GM18517 (cell line): ENCODE data around the gene F10.
"Not testable (repeated sequence)": the region's sequence is repeated elsewhere in the genome, so short reads cannot be mapped to it uniquely, and the experiment has no call there.

Source experiments
- ATAC-seq: cut with Tn5 transposase; IDR thresholded peaks from one replicate; pipeline ENCODE4 v1.9.1; 2021; ENCODE audit warnings: mild to moderate bottlenecking, moderate library complexity; ENCODE audit not compliant: unreplicated experiment

Gene F10

DNA sequence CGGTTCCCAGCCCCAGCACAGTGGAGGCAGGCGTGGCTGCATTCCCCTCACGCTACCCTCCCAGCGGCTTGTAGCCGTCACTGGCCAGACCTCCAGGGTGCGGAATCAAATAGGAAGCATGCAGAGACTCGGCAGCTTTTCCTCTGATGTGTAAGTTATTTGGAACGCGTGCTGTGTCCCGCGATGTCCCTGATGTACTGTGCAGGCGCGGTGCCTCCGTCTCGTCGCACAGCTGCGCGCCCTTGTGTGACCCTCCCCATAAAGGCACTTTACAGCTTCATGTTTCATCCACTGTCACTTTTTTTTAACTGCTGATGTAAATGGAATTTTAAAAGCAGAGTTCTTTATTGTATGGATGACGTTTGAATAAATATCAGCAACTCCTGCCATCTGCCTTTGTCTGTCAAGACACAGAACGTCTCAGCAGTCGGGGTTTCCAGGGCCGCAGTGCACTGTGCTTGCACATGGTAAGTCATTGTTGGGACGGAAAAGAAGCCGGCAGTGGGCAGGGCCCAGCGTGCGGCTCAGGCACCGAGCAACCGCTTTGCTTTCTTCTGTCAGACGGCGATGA, 24.4 kb upstream of the F10 start:
- ATAC-seq = no peak

- ATAC-seq = no peak
Measured at GRCh38 chr13:113099142-113099541, 23.5 kb upstream of the F10 start.

DNA sequence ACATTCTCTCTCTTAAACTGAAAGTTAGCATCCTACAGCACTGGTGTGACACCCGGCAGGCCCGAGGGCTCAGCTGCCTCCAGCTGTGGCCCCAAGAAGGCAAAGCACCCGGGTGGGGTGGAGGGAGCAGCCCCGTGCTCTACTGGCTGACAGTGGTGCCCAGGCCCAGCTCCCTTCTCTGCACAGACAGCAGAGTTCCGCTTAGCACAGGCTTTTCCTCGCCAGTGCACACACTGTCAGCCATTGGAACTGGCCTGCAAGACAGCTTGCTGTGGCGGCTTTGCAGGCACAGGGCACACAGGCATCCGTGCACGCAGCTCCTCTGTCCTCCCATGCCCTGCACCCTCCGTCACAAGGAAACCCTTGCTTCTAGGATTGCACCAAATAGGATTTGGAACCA, 20.3 kb upstream of the F10 start:
- not testable (repeated sequence) for ATAC-seq

GRCh38 chr13:113102727-113103126, 19.9 kb upstream of the F10 start:
- no peak for ATAC-seq

- ATAC-seq = no peak
Measured at GRCh38 chr13:113103646-113104045, 19.0 kb upstream of the F10 start.

GRCh38 chr13:113105032-113105920, 17.3 kb upstream of the F10 start, which contains the start of gene F7:
Gene F7, plus strand, starts transcription at chr13:113105791. Its CDS starts 51 bp downstream, at chr13:113105842.
- no peak for ATAC-seq

DNA sequence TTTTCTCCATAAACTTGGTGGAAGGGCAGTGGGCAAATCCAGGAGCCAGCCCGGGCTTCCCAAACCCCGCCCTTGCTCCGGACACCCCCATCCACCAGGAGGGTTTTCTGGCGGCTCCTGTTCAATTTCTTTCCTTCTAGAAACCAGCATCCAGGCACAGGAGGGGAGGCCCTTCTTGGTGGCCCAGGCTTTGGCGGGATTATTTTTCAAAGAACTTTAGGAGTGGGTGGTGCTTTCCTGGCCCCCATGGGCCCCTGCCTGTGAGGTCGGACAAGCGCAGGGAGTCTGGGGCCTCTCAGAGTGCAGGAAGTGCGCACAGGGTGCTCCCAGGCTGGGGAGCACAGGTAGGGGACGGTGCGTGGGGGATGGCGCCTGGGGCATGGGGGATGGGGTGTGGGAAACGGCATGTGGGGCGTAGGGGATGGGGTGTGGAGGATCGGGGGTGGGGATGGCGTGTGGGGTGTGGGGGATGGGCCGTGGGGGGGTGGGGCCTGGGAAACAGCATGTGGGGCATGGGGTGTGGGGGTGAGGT, 16.6 kb upstream of the F10 start:
- no peak for ATAC-seq

DNA sequence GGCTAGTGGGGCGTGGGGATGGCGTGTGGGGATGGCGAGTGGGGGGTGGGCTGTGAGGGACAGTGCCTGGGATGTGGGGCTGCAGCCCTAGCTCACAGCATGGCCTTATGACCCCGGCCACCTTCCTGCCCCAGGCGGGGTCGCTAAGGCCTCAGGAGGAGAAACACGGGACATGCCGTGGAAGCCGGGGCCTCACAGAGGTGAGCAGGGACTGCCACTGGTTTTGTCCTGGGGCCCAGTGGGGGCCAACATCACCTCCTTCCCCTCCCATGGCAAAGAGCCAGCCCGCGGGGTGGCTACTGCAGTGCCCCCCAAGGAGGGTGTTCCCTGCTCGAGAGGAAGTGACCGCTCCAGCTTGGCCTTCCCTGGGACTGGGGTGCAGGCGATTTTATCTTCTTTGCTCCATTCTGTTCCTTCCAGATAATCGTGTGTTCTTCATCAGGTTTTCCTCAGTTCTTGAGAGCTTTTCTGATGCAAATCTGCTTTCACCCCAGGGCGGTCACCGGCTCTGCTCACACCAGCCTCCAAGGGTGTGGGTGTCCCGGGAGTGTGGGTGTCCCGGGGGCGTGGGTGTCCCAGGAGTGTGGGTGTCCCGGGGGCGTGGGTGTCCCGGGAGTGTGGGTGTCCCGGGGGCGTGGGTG, 15.8 kb upstream of the F10 start:
- ATAC-seq = no peak

DNA sequence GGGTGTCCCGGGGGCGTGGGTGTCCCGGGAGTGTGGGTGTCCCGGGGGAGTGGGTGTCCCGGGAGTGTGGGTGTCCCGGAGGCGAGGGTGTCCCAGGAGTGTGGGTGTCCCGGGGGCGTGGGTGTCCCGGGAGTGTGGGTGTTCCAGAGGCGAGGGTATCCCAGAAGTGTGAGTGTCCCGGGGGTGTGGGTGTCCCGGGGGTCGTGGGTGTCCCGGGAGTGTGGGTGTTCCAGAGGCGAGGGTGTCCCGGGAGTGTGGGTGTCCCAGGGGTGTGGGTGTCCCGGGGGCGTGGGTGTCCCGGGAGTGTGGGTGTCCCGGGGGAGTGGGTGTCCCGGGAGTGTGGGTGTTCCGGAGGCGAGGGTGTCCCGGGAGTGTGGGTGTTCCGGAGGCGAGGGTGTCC, 14.1 kb upstream of the F10 start:
- not testable (repeated sequence) for ATAC-seq

- no peak for ATAC-seq
Measured at GRCh38 chr13:113109151-113110047, 13.2 kb upstream of the F10 start.

- ATAC-seq = no peak
Measured at GRCh38 chr13:113110048-113110851, 12.3 kb upstream of the F10 start.

- ATAC-seq = no peak
Measured at GRCh38 chr13:113110852-113111315, 11.7 kb upstream of the F10 start.

GRCh38 chr13:113111821-113112220, 10.8 kb upstream of the F10 start:
- ATAC-seq = not testable (repeated sequence)

- not testable (repeated sequence) for ATAC-seq
Measured at GRCh38 chr13:113112475-113112874, 10.1 kb upstream of the F10 start.

DNA sequence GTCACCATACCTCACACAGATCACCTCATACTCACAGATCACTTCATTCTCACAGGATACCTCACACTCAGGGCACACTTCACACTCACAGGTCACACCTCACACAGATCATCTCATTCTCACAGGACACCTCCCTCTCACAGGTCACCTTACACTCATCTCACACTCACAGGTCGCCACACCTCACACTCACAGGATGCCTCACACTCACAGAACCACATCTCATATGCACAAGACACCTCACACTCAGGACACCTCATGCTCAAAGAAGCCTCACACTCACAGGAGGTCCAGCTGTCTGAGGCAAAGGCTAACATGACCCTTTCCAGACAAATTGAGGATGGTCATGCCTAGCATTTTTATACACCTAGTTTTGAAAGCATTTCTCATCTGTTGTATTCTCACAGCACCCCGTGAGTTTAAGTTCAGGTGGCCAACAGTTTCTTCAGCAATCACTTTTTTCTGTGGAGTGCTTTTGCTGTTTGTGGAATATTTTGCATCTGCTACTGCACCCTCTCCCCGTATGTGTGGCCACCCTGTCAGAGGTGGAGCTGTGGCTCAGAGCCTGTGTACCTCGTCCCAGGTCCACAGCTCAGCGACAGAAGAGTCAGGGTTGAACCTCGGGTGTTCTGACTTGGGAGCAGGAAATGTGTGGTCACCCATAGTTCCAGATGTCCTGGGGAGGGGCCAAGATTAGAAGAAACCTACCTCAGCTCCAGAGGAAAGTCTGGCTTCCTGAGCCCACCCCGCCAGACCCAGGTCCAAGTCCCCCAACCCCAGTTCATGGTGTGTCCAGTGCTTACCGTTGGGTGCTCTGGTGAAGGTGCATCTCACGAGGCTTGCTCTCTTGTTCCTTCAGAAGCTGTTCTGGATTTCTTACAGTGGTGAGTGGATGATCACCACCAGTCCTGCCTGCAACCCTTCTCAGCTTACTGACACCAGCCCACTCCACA, 9.4 kb upstream of the F10 start:
- ATAC-seq = no peak

DNA sequence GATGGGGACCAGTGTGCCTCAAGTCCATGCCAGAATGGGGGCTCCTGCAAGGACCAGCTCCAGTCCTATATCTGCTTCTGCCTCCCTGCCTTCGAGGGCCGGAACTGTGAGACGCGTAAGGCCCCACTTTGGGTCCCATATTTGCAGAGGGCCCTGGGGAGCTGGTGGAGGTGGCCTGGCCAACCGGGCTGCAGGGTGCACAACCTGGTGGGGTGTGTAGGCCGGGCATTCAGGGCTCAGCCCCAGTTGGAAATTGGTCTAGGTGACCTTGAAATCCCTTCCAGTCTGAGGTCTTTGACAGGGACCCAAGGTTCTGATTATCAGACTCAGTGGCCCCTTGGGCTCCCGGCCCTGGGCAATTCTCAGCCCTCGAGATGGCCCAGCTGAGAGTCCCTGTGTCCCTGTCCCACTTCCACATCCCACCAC, 8.7 kb upstream of the F10 start:
- ATAC-seq = no peak

DNA sequence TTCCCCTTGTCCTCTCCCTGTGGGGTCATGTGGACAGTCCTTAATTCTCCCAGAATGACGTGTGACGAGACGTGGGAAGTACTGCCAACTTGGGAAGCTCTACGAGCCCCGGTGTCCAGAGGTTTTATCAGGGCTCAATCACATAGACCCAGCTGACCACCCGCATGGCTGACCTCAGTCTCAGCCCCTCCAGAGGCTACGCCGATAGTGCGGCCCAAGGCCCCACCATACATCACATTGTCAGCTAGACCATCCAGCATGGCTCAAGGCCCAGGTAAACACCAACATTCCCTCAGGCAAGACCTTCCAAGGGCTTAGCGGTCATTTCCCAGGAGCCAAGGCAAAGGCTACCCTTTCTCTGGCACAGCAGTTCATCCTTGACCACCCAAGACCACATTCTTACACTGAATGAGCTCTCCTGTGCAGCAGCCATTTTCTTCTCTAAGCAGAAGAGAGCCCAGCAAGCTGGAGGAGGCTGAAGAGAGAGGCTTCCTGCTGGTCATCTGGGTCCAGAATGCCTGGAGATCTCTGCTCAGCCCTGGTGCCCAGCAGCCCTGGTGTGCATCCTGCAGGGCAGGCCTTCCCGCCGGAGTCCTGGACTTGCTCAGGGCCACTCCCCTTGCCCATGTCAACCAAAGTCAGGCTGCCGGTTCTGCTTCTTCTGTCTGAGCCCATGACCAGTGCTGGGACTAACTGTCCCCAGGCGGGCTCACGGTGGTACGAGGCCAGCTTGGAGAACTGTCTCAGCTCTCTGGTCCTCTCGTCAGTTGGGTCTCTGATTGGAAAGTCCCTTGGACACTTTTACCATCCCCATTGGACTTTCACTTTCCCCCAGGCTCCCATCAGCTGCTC, 7.9 kb upstream of the F10 start:
- ATAC-seq = no peak
